Measurements from ENCODE around the gene KCND3.

Gene KCND3

GRCh38 chr1:112026501-112026900 is 37.0 kb upstream of the KCND3 start:
- Histone ChIP-seq H3K36me3 (no peaks in the 10 kb centered on the region), H3K27me3 (peaks cover 5% of the 10 kb centered on the region), H3K9me3 (no peaks in the 10 kb centered on the region), H3K4me1 (ENCODE audit: control insufficient read depth in 1 of 2, insufficient read depth in 1 of 2, low read depth in 1 of 2, low read length in 1 of 2) (no peaks in the 10 kb centered on the region), H3K4me3 (ENCODE audit: low read depth in 1 of 2, low read length in 1 of 2) (no peak overlapping the region), H3K27ac (no peak overlapping the region)
- TF ChIP-seq CTCF (IDR thresholded peaks at IDR 0.05), result no peak

- TF ChIP-seq CTCF (IDR thresholded peaks at IDR 0.05), result no peak
These were observed 36.5 kb upstream of the KCND3 start for GRCh38 chr1:112026016-112026415.

GRCh38 chr1:112021263-112021662 is 31.8 kb upstream of the KCND3 start:
- no peak overlapping the region for H3K4me3 ChIP-seq (ENCODE audit: low read depth in 1 of 2, low read length in 1 of 2)
- no peaks in the 10 kb centered on the region for H3K4me1 ChIP-seq (ENCODE audit: control insufficient read depth in 1 of 2, insufficient read depth in 1 of 2, low read depth in 1 of 2, low read length in 1 of 2)
- H3K36me3 ChIP-seq, result no peaks in the 10 kb centered on the region
- no peak overlapping the region for H3K27ac ChIP-seq
- H3K9me3 ChIP-seq, result no peaks in the 10 kb centered on the region
- TF ChIP-seq CTCF (IDR thresholded peaks at IDR 0.05), result no peak
- H3K27me3 ChIP-seq, result peaks cover 1% of the 10 kb centered on the region

More at GRCh38 chr1:112026016-112026415, 36.5 kb upstream of the KCND3 start:
- Histone ChIP-seq H3K4me1 (ENCODE audit: control insufficient read depth in 1 of 2, insufficient read depth in 1 of 2, low read depth in 1 of 2, low read length in 1 of 2) (no peaks in the 10 kb centered on the region), H3K9me3 (no peaks in the 10 kb centered on the region), H3K27me3 (peaks cover 5% of the 10 kb centered on the region), H3K4me3 (ENCODE audit: low read depth in 1 of 2, low read length in 1 of 2) (no peak overlapping the region), H3K36me3 (no peaks in the 10 kb centered on the region), H3K27ac (no peak overlapping the region)

GRCh38 chr1:112017183-112017582 is 27.7 kb upstream of the KCND3 start:
- H3K4me3 ChIP-seq (ENCODE audit: low read depth in 1 of 2, low read length in 1 of 2), result no peak overlapping the region
- no peak for TF ChIP-seq CTCF (IDR thresholded peaks at IDR 0.05)
- no peak overlapping the region for H3K27ac ChIP-seq
- no peaks in the 10 kb centered on the region for H3K36me3 ChIP-seq
- no peaks in the 10 kb centered on the region for H3K4me1 ChIP-seq (ENCODE audit: control insufficient read depth in 1 of 2, insufficient read depth in 1 of 2, low read depth in 1 of 2, low read length in 1 of 2)
- H3K27me3 ChIP-seq, result peaks cover 9% of the 10 kb centered on the region
- no peaks in the 10 kb centered on the region for H3K9me3 ChIP-seq

GRCh38 chr1:112012823-112013222 is 23.4 kb upstream of the KCND3 start:
- TF ChIP-seq CTCF (IDR thresholded peaks at IDR 0.05), result no peak
- H3K9me3 ChIP-seq, result no peaks in the 10 kb centered on the region
- H3K27ac ChIP-seq, result no peak overlapping the region
- H3K4me1 ChIP-seq (ENCODE audit: control insufficient read depth in 1 of 2, insufficient read depth in 1 of 2, low read depth in 1 of 2, low read length in 1 of 2), result no peaks in the 10 kb centered on the region
- H3K36me3 ChIP-seq, result no peaks in the 10 kb centered on the region
- H3K27me3 ChIP-seq, result peaks cover 10% of the 10 kb centered on the region
- no peak overlapping the region for H3K4me3 ChIP-seq (ENCODE audit: low read depth in 1 of 2, low read length in 1 of 2)

- TF ChIP-seq CTCF (IDR thresholded peaks at IDR 0.05), result no peak
- Histone ChIP-seq H3K27ac (no peak overlapping the region), H3K27me3 (peaks cover 10% of the 10 kb centered on the region), H3K4me3 (ENCODE audit: low read depth in 1 of 2, low read length in 1 of 2) (no peak overlapping the region), H3K9me3 (no peaks in the 10 kb centered on the region), H3K4me1 (ENCODE audit: control insufficient read depth in 1 of 2, insufficient read depth in 1 of 2, low read depth in 1 of 2, low read length in 1 of 2) (no peaks in the 10 kb centered on the region), H3K36me3 (no peaks in the 10 kb centered on the region)
These were observed 21.7 kb upstream of the KCND3 start for GRCh38 chr1:112011202-112011601.

All from neutrophil (primary cell).